CD8-positive, alpha-beta memory T cell (primary cell): ENCODE data around the gene MAP2K3. TPM values are rescaled to one million over a fixed set of nuclear protein-coding genes. Genes with fewer than 3 reads are reported as not detected.
"Not testable (repeated sequence)": the region's sequence is repeated elsewhere in the genome, so short reads cannot be mapped to it uniquely, and the experiment has no call there.

Experiments
- CTCF ChIA-PET: fragments of 350-600 bp; sonication (Branson Sonifier 250); formaldehyde crosslinking; loops from one replicate; lab custom pipeline; 2021; ENCODE audit warnings: antibody characterized with exemption; lab: Charles Lee
- POLR2A ChIA-PET: fragments of 350-600 bp; sonication (Branson Sonifier 250); formaldehyde crosslinking; loops from one replicate; lab custom pipeline; 2021; ENCODE audit warnings: antibody characterized with exemption; lab: Charles Lee
- DNase-seq, 5 donors: peaks; one replicate each; pipeline versions ENCODE4 v3.0.0 to v3.0.0-alpha.2; 2020 to 2022; ENCODE audit warnings: mixed read lengths in 1 of 5
- H3K27ac ChIP-seq: one replicate; pipeline ENCODE4 v1.7.0; 2013; ENCODE audit warnings: low read depth, mild to moderate bottlenecking, low read length, moderate library complexity
- H3K27me3 ChIP-seq: 2 replicates; pipeline ENCODE4 v1.7.0; 2013; ENCODE audit warnings: low read length, mild to moderate bottlenecking; ENCODE audit not compliant: insufficient read depth, poor library complexity, severe bottlenecking
- H3K36me3 ChIP-seq: 2 replicates; pipeline ENCODE4 v1.7.0; 2013; ENCODE audit warnings: mild to moderate bottlenecking, low read length, moderate library complexity; ENCODE audit not compliant: insufficient read depth
- H3K4me1 ChIP-seq: 2 replicates; pipeline ENCODE4 v1.7.0; 2013; ENCODE audit warnings: mild to moderate bottlenecking, low read length, moderate library complexity; ENCODE audit not compliant: insufficient read depth
- H3K4me3 ChIP-seq: 2 replicates; pipeline ENCODE4 v1.7.0; 2013; ENCODE audit warnings: mild to moderate bottlenecking, low read length
- H3K9me3 ChIP-seq: 2 replicates; pipeline ENCODE4 v1.7.0; 2013; ENCODE audit warnings: mild to moderate bottlenecking, low read length
- H3K27ac Mint-ChIP-seq, 8 donors: one replicate each; pipeline ENCODE4 v1.8.0; 2020 to 2021; ENCODE audit warnings: mixed read lengths in 8 of 8, mild to moderate bottlenecking in 6 of 8, inconsistent platforms in 3 of 8, moderate library complexity in 3 of 8
- H3K27me3 Mint-ChIP-seq, 2 donors: one replicate each; pipeline ENCODE4 v1.8.0; 2020 to 2021; ENCODE audit warnings: mixed read lengths in 2 of 2, mild to moderate bottlenecking in 1 of 2, moderate library complexity in 1 of 2
- H3K36me3 Mint-ChIP-seq, 3 donors: one replicate each; pipeline ENCODE4 v1.8.0; 2020 to 2021; ENCODE audit warnings: mixed read lengths in 3 of 3, inconsistent platforms in 1 of 3, mild to moderate bottlenecking in 1 of 3
- H3K4me1 Mint-ChIP-seq, 3 donors: one replicate each; pipeline ENCODE4 v1.8.0; 2020 to 2021; ENCODE audit warnings: mixed read lengths in 3 of 3, inconsistent platforms in 1 of 3, mild to moderate bottlenecking in 1 of 3
- H3K4me3 Mint-ChIP-seq, 7 donors: one replicate each; pipeline ENCODE4 v1.8.0; 2020 to 2021; ENCODE audit warnings: mixed read lengths in 7 of 7, mild to moderate bottlenecking in 6 of 7, moderate library complexity in 4 of 7, inconsistent platforms in 2 of 7
- H3K9me3 Mint-ChIP-seq, 5 donors: one replicate each; pipeline ENCODE4 v1.8.0; 2020 to 2022; ENCODE audit warnings: mixed read lengths in 5 of 5, mild to moderate bottlenecking in 3 of 5, moderate library complexity in 2 of 5, inconsistent platforms in 1 of 5
- polyA plus RNA-seq: library from polyadenylated mRNA; unstranded; fragments of 300-500 nt; fragmentation: Illumina TruSeq; gene quantifications from one replicate; pipeline ENCODE4 v1.2.3, GENCODE V29; 2021
- total RNA-seq, 2 experiments: library from RNA; stranded (reverse); gene quantifications; one replicate each; pipeline ENCODE4 v1.2.3, GENCODE V29; 2021

Gene MAP2K3
- total and polyA plus RNA-seq, 3 experiments from 2014 or later, result 99.8 to 150 (median 139) TPM

DNA sequence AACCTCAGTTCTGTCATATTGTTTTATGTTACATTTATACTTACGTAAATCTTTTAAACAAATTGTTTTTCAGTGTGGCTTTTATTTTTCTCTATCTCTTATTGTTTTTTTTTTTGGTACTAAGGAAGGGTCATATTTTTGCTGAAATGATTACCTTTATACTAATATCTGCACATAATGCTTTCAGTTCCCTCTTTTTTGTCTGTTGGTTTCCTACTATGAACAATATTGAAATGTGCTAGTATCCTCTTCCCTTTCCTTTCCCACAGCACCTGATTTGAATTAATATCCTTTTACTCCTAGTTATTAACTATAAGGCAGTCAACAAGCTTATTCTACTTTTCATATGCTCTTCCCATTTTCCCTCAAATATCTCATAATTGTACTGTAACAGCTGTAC lies 43.4 kb downstream of the MAP2K3 start:
- H3K4me1 ChIP-seq, H3K9me3 Mint-ChIP-seq, H3K27ac Mint-ChIP-seq, DNase-seq, POLR2A ChIA-PET, H3K27ac ChIP-seq, H3K27me3 ChIP-seq, H3K4me1 Mint-ChIP-seq, H3K4me3 Mint-ChIP-seq, H3K36me3 Mint-ChIP-seq, CTCF ChIA-PET, H3K36me3 ChIP-seq, H3K9me3 ChIP-seq, H3K4me3 ChIP-seq: not testable (repeated sequence)
- H3K27me3 Mint-ChIP-seq, result peaks cover 6 to 16% of the 10 kb centered on the region in 2 donors

DNA sequence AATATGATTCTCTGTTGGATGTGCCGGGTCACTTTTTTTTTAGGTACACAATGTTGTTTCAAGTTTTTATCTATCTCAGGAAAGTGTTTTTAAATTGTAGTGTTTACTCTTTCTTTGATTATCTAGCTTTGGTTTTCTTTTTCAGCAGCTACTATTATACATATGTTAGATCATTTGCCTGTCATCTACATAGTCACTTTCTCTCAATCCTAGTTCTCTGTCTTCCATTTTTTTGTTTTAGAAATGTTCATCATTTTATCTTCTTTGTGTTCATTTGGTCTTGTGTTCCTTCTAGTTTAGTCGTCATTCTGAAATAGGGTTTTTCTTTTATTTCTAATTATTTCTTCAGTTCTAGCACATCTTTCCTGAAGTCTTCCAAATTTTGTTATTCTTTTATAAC lies 44.3 kb downstream of the MAP2K3 start:
- CTCF ChIA-PET, H3K27ac ChIP-seq, H3K4me3 Mint-ChIP-seq, H3K9me3 ChIP-seq, H3K27me3 ChIP-seq, POLR2A ChIA-PET, DNase-seq, H3K9me3 Mint-ChIP-seq, H3K4me1 ChIP-seq, H3K27ac Mint-ChIP-seq, H3K36me3 Mint-ChIP-seq, H3K36me3 ChIP-seq, H3K4me1 Mint-ChIP-seq, H3K4me3 ChIP-seq: not testable (repeated sequence)
- H3K27me3 Mint-ChIP-seq, result peaks cover 3 to 13% of the 10 kb centered on the region in 2 donors

DNA sequence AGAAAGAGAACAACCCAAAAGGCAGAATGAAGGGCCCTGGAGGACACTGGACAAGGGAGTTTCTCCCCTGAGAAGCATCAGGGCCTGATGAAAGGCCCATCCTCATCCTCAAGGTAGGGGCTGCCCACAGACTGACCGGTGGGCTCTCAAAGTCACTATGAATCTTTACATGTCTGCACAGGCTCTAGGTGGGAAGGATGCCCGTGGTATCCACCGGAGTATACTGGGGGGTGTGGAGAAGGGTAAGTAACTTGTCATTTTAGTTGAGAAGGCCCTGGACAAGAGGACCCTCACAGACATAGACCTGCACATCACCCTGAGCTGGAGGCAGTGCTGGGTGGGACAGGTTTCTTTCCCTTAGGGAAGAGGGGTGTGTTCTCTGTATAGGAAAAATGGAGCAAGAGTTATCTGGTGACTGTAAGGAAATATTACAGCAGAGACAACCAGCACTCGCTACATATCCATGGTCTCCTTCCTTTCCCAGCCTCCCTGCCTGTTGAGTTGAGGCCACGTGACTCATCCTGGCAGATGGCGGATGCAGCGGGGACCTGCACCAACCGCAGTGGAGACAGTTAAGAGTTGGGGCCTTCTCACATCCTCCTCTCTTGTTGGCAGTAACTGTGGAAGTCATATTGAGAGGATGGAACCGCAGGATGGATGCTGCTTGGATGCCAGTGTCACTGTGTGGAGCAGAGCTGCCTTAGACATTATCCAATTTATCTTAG lies 46.1 kb downstream of the MAP2K3 start:
- H3K9me3 Mint-ChIP-seq, result peaks cover 3 to 9% (median 5%) of the 10 kb centered on the region in 5 donors
- no peak overlapping the region for H3K4me3 Mint-ChIP-seq
- peaks cover 0 to 7% (median under 1%) of the 10 kb centered on the region in 3 donors for H3K36me3 Mint-ChIP-seq
- POLR2A ChIA-PET, result no interaction called here
- CTCF ChIA-PET, result no interaction called here
- no peak overlapping the region for H3K27ac Mint-ChIP-seq
- H3K4me1 Mint-ChIP-seq, result no peaks in the 10 kb centered on the region
- no peaks in the 10 kb centered on the region for H3K9me3 ChIP-seq
- no peak overlapping the region for H3K4me3 ChIP-seq
- H3K27me3 Mint-ChIP-seq, result peaks cover 3 to 11% of the 10 kb centered on the region in 2 donors
- H3K36me3 ChIP-seq, result no peaks in the 10 kb centered on the region
- no peaks in the 10 kb centered on the region for H3K4me1 ChIP-seq
- no peak overlapping the region for H3K27ac ChIP-seq
- no peak for DNase-seq
- no peaks in the 10 kb centered on the region for H3K27me3 ChIP-seq

DNA sequence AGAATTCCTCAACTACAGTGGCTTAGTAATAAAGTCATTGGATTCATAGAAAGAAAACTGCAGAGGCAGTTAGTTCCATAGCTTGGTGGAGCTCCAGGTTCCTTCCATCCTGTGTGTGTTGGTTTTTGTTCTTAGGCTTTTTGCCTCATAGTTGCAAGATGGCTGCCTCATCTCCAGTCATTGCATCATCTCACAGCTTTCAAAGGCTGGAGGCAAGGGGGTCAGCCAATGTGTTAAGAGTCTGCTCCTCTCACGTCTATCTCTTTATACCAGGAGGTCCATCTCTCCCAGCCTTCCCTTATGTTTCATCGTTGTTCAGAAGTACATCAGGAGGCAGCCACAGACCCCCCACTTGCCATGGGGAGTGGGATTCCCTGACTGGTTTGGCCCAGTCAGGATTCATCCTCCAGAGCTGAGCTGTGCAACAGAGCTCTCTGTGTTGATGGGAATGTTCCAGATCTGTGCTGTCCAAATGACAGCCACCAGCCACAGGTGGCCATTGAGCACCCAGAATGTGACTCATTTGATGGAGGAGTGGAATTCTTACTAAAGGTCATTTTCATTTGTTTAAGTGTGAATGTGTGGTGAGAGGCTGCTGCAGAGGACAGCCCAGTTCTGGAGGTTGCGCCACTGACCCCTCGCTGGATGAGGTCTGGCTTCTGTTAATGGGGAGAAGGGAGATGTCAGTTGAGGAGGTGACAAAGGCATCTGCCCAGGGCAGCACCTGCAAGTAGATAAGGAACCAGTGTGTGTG lies 52.2 kb downstream of the MAP2K3 start:
- H3K4me1 Mint-ChIP-seq, H3K4me3 ChIP-seq, H3K27ac ChIP-seq, H3K9me3 Mint-ChIP-seq, H3K27me3 Mint-ChIP-seq, H3K36me3 Mint-ChIP-seq, H3K4me1 ChIP-seq, H3K27me3 ChIP-seq, H3K9me3 ChIP-seq, H3K4me3 Mint-ChIP-seq, POLR2A ChIA-PET, H3K36me3 ChIP-seq, H3K27ac Mint-ChIP-seq, CTCF ChIA-PET: not testable (repeated sequence)
- DNase-seq, result peak in 1 of 5 donors; percentile 2

DNA sequence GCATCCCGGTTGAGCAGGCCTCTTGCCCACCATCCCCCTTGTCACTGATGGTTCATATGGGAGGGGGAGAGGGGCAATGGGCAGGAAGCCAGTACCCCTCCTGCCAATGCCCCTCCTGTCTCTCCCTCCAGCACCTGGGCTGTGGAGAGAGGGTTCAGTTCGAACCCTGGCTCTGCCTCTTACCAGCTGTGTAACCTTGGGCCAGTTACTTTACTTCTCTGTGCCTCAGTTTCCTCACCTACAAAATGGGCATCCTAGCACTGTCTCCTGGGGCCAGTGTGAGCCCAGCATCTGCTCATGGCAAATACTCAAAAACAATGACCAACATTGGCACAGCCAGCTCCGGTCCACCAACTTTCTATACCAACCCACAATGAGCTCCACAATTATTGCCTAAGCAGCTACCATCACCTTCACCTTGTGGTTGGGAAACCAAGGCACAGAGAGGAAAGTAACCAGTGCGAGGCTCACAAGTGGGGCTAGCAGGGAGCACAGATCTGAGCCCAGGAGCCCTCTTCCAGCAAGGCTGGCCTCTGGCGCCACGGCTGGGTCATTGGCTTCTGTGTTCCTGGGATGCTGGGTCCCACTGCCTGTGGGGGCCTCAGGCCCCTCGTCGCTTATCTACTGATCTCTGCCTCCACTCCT lies 53.6 kb downstream of the MAP2K3 start:
- H3K36me3 Mint-ChIP-seq, POLR2A ChIA-PET: not testable (repeated sequence)

DNA sequence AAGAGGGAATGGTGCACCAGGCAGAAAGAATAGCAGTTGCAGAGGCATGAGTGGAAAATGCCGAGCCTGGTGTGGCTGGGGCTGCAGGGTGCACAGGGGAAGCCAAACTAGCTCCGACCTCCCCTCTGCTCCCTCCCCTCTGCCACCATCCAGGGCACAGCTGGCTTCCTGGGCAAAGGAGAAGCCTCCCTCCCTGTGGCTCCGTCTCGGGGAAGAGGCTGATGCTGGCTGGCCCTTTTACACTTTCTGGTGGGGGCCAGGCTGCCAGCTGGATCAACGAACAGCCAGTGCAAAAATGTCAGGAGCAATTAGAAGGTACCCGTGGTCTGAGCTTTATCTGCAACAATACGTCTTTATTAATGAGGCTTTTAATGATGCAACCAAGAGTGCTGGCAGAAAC lies 54.5 kb downstream of the MAP2K3 start:
- CTCF ChIA-PET, result interaction anchor here (0.7 kb wide), 1 partner anchor 329 kb away, joined by 3 read pairs; no protein-coding TSS in a partner anchor
- no peak for DNase-seq
- no peaks in the 10 kb centered on the region for H3K36me3 ChIP-seq

More for the DNA sequence above, 53.6 kb downstream of the MAP2K3 start:
- H3K4me1 ChIP-seq, H3K4me3 ChIP-seq, H3K9me3 ChIP-seq, CTCF ChIA-PET, H3K27me3 ChIP-seq, H3K4me3 Mint-ChIP-seq, H3K27me3 Mint-ChIP-seq, DNase-seq, H3K9me3 Mint-ChIP-seq, H3K27ac Mint-ChIP-seq, H3K4me1 Mint-ChIP-seq, H3K36me3 ChIP-seq, H3K27ac ChIP-seq: not testable (repeated sequence)

DNA sequence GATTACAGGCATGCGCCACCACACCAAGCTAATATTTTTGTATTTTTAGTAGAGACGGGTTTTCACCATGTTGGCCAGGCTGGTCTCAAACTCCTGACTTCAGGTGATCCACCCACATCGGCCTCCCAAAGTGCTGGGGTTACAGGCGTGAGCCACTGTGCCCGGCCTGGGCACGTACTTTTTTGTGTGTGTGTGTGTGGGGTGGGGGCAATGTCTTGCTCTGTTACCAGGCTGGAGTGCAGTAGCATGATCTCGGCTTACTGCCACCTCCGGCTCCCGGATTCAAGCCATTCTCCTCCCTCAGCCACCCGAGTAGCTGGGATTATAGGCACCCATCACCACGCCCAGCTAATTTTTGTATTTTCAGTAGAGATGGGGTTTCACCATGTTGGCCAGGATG lies 55.1 kb downstream of the MAP2K3 start:
- POLR2A ChIA-PET, H3K27me3 Mint-ChIP-seq, H3K9me3 Mint-ChIP-seq, H3K4me1 Mint-ChIP-seq, CTCF ChIA-PET, H3K4me3 ChIP-seq, H3K27ac Mint-ChIP-seq, H3K4me1 ChIP-seq, H3K36me3 ChIP-seq, H3K9me3 ChIP-seq, H3K27me3 ChIP-seq, DNase-seq, H3K4me3 Mint-ChIP-seq, H3K36me3 Mint-ChIP-seq, H3K27ac ChIP-seq: not testable (repeated sequence)

More for the DNA sequence above, 54.5 kb downstream of the MAP2K3 start:
- Mint-ChIP-seq H3K27ac (no peak overlapping the region), H3K4me3 (no peak overlapping the region), H3K27me3 (no peaks in the 10 kb centered on the region), H3K9me3 (peaks cover 0 to 2% (median 2%) of the 10 kb centered on the region in 5 donors), H3K4me1 (no peaks in the 10 kb centered on the region), H3K36me3 (no peaks in the 10 kb centered on the region)
- POLR2A ChIA-PET, result no interaction called here
- H3K27ac ChIP-seq, result no peak overlapping the region
- no peak overlapping the region for H3K4me3 ChIP-seq
- H3K9me3 ChIP-seq, result no peaks in the 10 kb centered on the region
- H3K27me3 ChIP-seq, result no peaks in the 10 kb centered on the region
- no peaks in the 10 kb centered on the region for H3K4me1 ChIP-seq

DNA sequence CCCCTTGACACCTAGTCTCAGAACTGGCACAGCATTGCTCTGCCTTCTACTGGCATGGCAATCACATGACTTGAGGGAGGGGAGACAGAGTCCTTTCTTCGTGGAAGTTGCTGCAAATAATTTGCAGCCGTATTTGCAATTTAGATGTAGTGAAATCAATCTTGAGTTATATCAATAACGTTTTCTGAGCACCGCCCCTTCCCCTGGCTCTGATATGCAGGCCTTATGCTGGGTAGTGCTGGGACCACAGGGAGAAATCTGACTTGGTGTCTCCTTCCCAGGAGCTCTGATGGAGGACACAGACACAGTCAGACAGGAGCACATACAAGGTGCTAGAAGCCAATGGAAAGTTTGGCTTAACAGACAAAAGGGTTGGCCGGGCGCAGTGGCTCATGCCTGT lies 55.9 kb downstream of the MAP2K3 start:
- H3K9me3 ChIP-seq, H3K27me3 ChIP-seq, H3K36me3 ChIP-seq, H3K4me1 ChIP-seq, H3K4me3 Mint-ChIP-seq, DNase-seq, H3K27ac Mint-ChIP-seq, H3K4me1 Mint-ChIP-seq, CTCF ChIA-PET, H3K9me3 Mint-ChIP-seq, H3K27me3 Mint-ChIP-seq, POLR2A ChIA-PET, H3K36me3 Mint-ChIP-seq, H3K27ac ChIP-seq, H3K4me3 ChIP-seq: not testable (repeated sequence)
